ENCODE results near the gene SLC2A1. TPM values are rescaled to one million over a fixed set of nuclear protein-coding genes. Genes with fewer than 3 reads are reported as not detected.

SLC2A1 gene
- polyA plus RNA-seq, 1 donor (not counting 4 experiments of a cell fraction or from before 2014, with no cell fraction given): 689 TPM

DNA sequence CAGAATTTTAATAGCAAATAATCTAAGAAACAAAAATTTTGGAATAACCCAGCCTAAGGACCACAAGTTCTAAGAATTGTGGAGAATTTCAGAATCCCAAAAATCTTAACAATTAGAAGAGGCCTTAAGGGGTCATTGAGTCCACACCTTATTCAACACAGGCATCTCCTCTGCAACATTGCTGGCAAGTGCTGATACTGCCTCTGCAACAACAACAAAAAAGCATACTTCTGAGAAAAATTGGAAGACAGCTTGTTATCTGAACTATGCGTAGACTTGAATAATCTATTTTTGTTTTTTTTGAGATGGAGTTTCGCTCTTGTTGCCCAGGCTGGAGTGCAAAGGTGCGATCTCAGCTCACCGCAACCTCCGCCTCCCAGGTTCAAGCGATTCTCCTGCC is 24.0 kb upstream of the SLC2A1 start:
- no peak overlapping the region for H3K4me2 ChIP-seq (ENCODE audit: control insufficient read depth, extremely low read depth, insufficient read depth, low read depth, low read length)
- H4K20me1 ChIP-seq (ENCODE audit: control insufficient read depth, extremely low read depth, insufficient read depth, low read length): no peaks in the 10 kb centered on the region
- no peak for TF ChIP-seq EZH2 (IDR thresholded peaks at IDR 0.05; ENCODE audit: low read length)
- DNase-seq (ENCODE audit: low read depth, low spot score) (no peak), FAIRE-seq (no peak)
- no peaks in the 10 kb centered on the region for H3K79me2 ChIP-seq (ENCODE audit: control insufficient read depth, insufficient read depth, low read length)
- no peak overlapping the region for H2AFZ ChIP-seq (ENCODE audit: control insufficient read depth, low read length)
- no peak overlapping the region for H3K4me3 ChIP-seq (ENCODE audit: control insufficient read depth in 2 of 3, extremely low read depth in 1 of 3, insufficient read depth in 2 of 3, low read depth in 1 of 3, low read length in 3 of 3)
- no peaks in the 10 kb centered on the region for H3K27me3 ChIP-seq (ENCODE audit: control insufficient read depth, extremely low read depth, insufficient read depth, low read length)
- no peak overlapping the region for H3K27ac ChIP-seq (ENCODE audit: control insufficient read depth, insufficient read depth, low read length)
- H3K9ac ChIP-seq (ENCODE audit: control insufficient read depth, extremely low read depth, insufficient read depth, low read length): no peak overlapping the region
- H3K9me1 ChIP-seq (ENCODE audit: control insufficient read depth, extremely low read depth, insufficient read depth, low read length): no peaks in the 10 kb centered on the region
- no peaks in the 10 kb centered on the region for H3K4me1 ChIP-seq (ENCODE audit: control insufficient read depth, extremely low read depth, insufficient read depth, low read length)
- dilution Hi-C loops (cut with MboI; ENCODE audit: extremely low pct_ligation_motif_present, low sequenced_read_pairs): no loop called here
- no peaks in the 10 kb centered on the region for H3K9me3 ChIP-seq (ENCODE audit: control insufficient read depth, low read depth, low read length)
- H3K36me3 ChIP-seq (ENCODE audit: control insufficient read depth in 2 of 2, extremely low read depth in 1 of 2, insufficient read depth in 2 of 2, low read length in 2 of 2): peaks cover 0 to 19% of the 10 kb centered on the region in 2 experiments

DNA sequence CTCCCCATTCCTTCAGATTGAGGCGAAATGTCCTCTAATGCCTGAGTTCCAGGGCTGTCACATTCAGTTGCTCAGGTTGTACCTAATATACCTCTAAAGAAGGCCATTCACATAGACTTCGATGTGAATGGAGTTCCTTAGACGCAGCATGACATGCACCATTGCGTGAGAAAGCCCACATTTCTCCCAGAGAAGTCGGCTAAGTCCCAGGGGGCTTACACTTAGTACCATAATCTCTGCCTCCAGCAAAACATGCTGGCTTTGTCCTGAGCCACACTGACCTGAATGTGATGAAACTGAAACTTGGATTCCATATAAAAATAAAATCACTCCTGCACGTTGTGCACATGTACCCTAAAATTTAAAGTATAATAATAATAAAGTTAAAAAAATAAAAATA is 23.2 kb upstream of the SLC2A1 start:
- Histone ChIP-seq H3K79me2 (ENCODE audit: control insufficient read depth, insufficient read depth, low read length) (no peaks in the 10 kb centered on the region), H3K27me3 (ENCODE audit: control insufficient read depth, extremely low read depth, insufficient read depth, low read length) (no peaks in the 10 kb centered on the region), H3K9me3 (ENCODE audit: control insufficient read depth, low read depth, low read length) (no peaks in the 10 kb centered on the region), H3K4me1 (ENCODE audit: control insufficient read depth, extremely low read depth, insufficient read depth, low read length) (no peaks in the 10 kb centered on the region), H2AFZ (ENCODE audit: control insufficient read depth, low read length) (no peak overlapping the region), H3K36me3 (ENCODE audit: control insufficient read depth in 2 of 2, extremely low read depth in 1 of 2, insufficient read depth in 2 of 2, low read length in 2 of 2) (peaks cover 0 to 19% of the 10 kb centered on the region in 2 experiments), H3K9ac (ENCODE audit: control insufficient read depth, extremely low read depth, insufficient read depth, low read length) (no peak overlapping the region), H3K4me3 (ENCODE audit: control insufficient read depth in 2 of 3, extremely low read depth in 1 of 3, insufficient read depth in 2 of 3, low read depth in 1 of 3, low read length in 3 of 3) (no peak overlapping the region), H3K9me1 (ENCODE audit: control insufficient read depth, extremely low read depth, insufficient read depth, low read length) (no peaks in the 10 kb centered on the region), H3K27ac (ENCODE audit: control insufficient read depth, insufficient read depth, low read length) (no peak overlapping the region), H4K20me1 (ENCODE audit: control insufficient read depth, extremely low read depth, insufficient read depth, low read length) (no peaks in the 10 kb centered on the region), H3K4me2 (ENCODE audit: control insufficient read depth, extremely low read depth, insufficient read depth, low read depth, low read length) (no peak overlapping the region)
- dilution Hi-C loops (cut with MboI; ENCODE audit: extremely low pct_ligation_motif_present, low sequenced_read_pairs): no loop called here
- no peak for DNase-seq (ENCODE audit: low read depth, low spot score)
- FAIRE-seq: no peak
- TF ChIP-seq CTCF (optimal IDR thresholded peaks at IDR 0.05 in 1 of 3, IDR thresholded peaks at IDR 0.05 in 1 of 3, conservative IDR thresholded peaks at IDR 0.05 in 1 of 3; ENCODE audit: extremely low read depth in 1 of 3, insufficient read depth in 2 of 3, low read length in 3 of 3) (no peak), EZH2 (IDR thresholded peaks at IDR 0.05; ENCODE audit: low read length) (no peak)

DNA sequence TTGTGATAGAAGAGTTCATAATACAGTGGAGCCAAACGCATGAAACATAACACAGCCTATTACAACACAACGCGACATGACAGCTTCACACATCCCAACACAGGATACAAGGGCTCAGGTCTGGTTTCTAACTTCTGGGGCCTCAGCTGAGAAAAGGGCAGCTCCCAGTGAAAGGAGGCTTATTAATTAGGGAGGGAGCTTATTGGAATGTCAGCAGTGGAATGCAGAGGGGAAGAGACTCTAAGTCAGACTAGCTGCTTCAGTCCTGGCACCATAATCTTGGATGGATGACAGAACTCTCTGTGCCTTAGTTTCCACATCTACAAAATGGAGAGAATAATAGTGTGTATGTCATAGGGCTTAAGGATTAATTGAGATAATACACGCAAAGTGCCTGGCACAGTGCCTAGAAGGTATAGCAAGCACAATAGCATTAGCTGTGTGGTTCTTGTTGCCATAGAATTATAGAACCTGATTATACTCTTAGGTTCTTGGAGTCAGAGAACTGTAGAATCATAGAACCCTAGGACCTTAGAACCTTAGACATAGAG is 22.7 kb upstream of the SLC2A1 start:
- Histone ChIP-seq H3K4me3 (ENCODE audit: control insufficient read depth in 2 of 3, extremely low read depth in 1 of 3, insufficient read depth in 2 of 3, low read depth in 1 of 3, low read length in 3 of 3) (no peak overlapping the region), H3K4me1 (ENCODE audit: control insufficient read depth, extremely low read depth, insufficient read depth, low read length) (no peaks in the 10 kb centered on the region), H3K9me3 (ENCODE audit: control insufficient read depth, low read depth, low read length) (no peaks in the 10 kb centered on the region), H3K9me1 (ENCODE audit: control insufficient read depth, extremely low read depth, insufficient read depth, low read length) (no peaks in the 10 kb centered on the region), H3K79me2 (ENCODE audit: control insufficient read depth, insufficient read depth, low read length) (no peaks in the 10 kb centered on the region), H3K9ac (ENCODE audit: control insufficient read depth, extremely low read depth, insufficient read depth, low read length) (no peak overlapping the region), H3K27ac (ENCODE audit: control insufficient read depth, insufficient read depth, low read length) (no peak overlapping the region), H3K27me3 (ENCODE audit: control insufficient read depth, extremely low read depth, insufficient read depth, low read length) (no peaks in the 10 kb centered on the region), H3K36me3 (ENCODE audit: control insufficient read depth in 2 of 2, extremely low read depth in 1 of 2, insufficient read depth in 2 of 2, low read length in 2 of 2) (peaks cover 0 to 21% of the 10 kb centered on the region in 2 experiments), H3K4me2 (ENCODE audit: control insufficient read depth, extremely low read depth, insufficient read depth, low read depth, low read length) (no peak overlapping the region), H4K20me1 (ENCODE audit: control insufficient read depth, extremely low read depth, insufficient read depth, low read length) (no peaks in the 10 kb centered on the region), H2AFZ (ENCODE audit: control insufficient read depth, low read length) (no peak overlapping the region)
- dilution Hi-C loops (cut with MboI; ENCODE audit: extremely low pct_ligation_motif_present, low sequenced_read_pairs): no loop called here
- TF ChIP-seq EZH2 (IDR thresholded peaks at IDR 0.05; ENCODE audit: low read length) (no peak), CTCF (optimal IDR thresholded peaks at IDR 0.05 in 1 of 3, IDR thresholded peaks at IDR 0.05 in 1 of 3, conservative IDR thresholded peaks at IDR 0.05 in 1 of 3; ENCODE audit: extremely low read depth in 1 of 3, insufficient read depth in 2 of 3, low read length in 3 of 3) (no peak)
- no peak for DNase-seq (ENCODE audit: low read depth, low spot score)
- FAIRE-seq: no peak
